Astrocyte (in vitro differentiated cells and primary cell): Measurements from ENCODE around the gene BLTP3A. TPM values are rescaled to one million over a fixed set of nuclear protein-coding genes. Genes with fewer than 3 reads are reported as not detected.

ENCODE experiments used
- total RNA-seq: library from RNA; stranded (reverse); gene quantifications from 2 replicates; pipeline ENCODE4 v1.2.1, GENCODE V29; 2021

Gene BLTP3A
- total RNA-seq, 1 donor from 2014 or later = 25.1 TPM

Other genes with a start within 250 kb of the BLTP3A start
- 0.14 and 0.16 TPM in 2 replicates for gene SPDEF, start 235.8 kb upstream of the BLTP3A start, total RNA-seq
- 56.0 and 63.3 TPM in 2 replicates for gene ILRUN, start 95.3 kb upstream of the BLTP3A start, total RNA-seq
- gene SNRPC, start 34.6 kb upstream of the BLTP3A start, total RNA-seq = 113 and 123 TPM in 2 replicates
- 31.5 and 32.6 TPM in 2 replicates for gene TAF11, start 96.0 kb downstream of the BLTP3A start, total RNA-seq
- 15.5 and 18.0 TPM in 2 replicates for gene ANKS1A, start 97.2 kb downstream of the BLTP3A start, total RNA-seq